Measurements from ENCODE around the gene MAGIX.

DNA sequence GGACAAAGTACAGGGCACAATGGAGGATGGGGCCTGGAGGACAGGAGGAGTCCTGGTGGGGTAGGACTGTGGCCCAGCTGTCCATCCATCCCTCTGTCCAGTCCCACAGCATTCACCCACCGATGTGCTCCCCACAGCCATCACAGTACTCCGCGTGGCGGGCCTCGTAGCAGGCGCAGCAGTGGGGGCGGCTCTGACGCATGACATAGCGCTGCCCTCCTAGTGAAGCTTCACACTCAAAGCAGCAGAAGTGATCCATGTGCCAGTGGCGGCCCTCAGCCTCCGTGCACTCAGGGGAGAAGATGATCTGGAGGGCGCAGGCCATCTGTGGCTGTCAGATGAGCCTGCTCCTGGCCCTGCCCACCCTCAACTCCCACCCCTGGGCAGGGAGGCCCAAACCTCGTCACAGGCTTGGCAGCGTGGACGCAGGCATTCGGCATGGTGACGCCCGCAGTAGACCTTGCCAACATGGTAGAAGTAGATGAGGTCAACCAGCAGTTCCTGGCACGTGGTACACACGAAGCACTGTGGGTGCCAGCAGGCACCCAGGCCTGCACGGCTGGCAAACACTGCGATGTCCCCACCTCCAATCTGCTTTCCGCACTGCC, 15.4 kb downstream of the MAGIX start:
- TF ChIP-seq CTCF (IDR thresholded peaks at IDR 0.05 in 8 of 11, conservative IDR thresholded peaks at IDR 0.05 in 3 of 11): no peak
- TF ChIP-seq POLR2AphosphoS5 (IDR thresholded peaks at IDR 0.05): peak in 1 of 3 donors; percentile 45
- TF ChIP-seq POLR2A (IDR thresholded peaks at IDR 0.05): no peak

All from spleen (tissue), 7 donors.